MM.1S (cell line): ENCODE results near the gene PROB1.
"Not testable (repeated sequence)": the region's sequence is repeated elsewhere in the genome, so short reads cannot be mapped to it uniquely, and the experiment has no call there.

ENCODE experiments used
- DNase-seq: peaks from one replicate; pipeline ENCODE4 v3.0.0-alpha.2; 2015
- H2AFZ ChIP-seq: fragments of 300-600 bp; sonication (generic); 2 replicates; pipeline ENCODE4 v1.6.0; 2016; ENCODE audit warnings: antibody characterized with exemption, low read length
- H3F3A ChIP-seq: fragments of 300-600 bp; sonication (generic); 2 replicates; pipeline ENCODE4 v1.6.1; 2016; ENCODE audit warnings: mild to moderate bottlenecking, antibody characterized with exemption, low read length, moderate library complexity, mixed read lengths; ENCODE audit not compliant: insufficient read depth
- H3K27ac ChIP-seq: fragments of 300-600 bp; sonication (generic); 2 replicates; pipeline ENCODE4 v1.5.1; 2016; ENCODE audit warnings: mild to moderate bottlenecking, low read length
- H3K27me3 ChIP-seq: fragments of 300-600 bp; sonication (generic); replicated peaks from 2 replicates; pipeline ENCODE4 v1.6.0; 2016; ENCODE audit warnings: low read length; ENCODE audit not compliant: insufficient read depth
- H3K36me3 ChIP-seq: fragments of 300-600 bp; sonication (generic); replicated peaks from 2 replicates; pipeline ENCODE4 v1.6.1; 2016; ENCODE audit warnings: mild to moderate bottlenecking, low read length, mixed read lengths; ENCODE audit not compliant: insufficient read depth
- H3K4me1 ChIP-seq: fragments of 300-600 bp; sonication (generic); 2 replicates; pipeline ENCODE4 v1.6.1; 2016; ENCODE audit warnings: low read length, mixed read lengths
- H3K4me2 ChIP-seq: fragments of 300-600 bp; sonication (generic); 2 replicates; pipeline ENCODE4 v1.6.0; 2016; ENCODE audit warnings: low read depth, low read length
- H3K4me3 ChIP-seq: fragments of 300-600 bp; sonication (generic); 2 replicates; pipeline ENCODE4 v1.5.1; 2016; ENCODE audit warnings: low read length, mixed read lengths
- H3K79me2 ChIP-seq: fragments of 300-600 bp; sonication (generic); 2 replicates; pipeline ENCODE4 v1.6.1; 2016; ENCODE audit warnings: mixed run types, low read length, mixed read lengths
- H3K9ac ChIP-seq: fragments of 300-600 bp; sonication (generic); 2 replicates; pipeline ENCODE4 v1.6.1; 2016; ENCODE audit warnings: low read length, mixed read lengths
- H3K9me2 ChIP-seq: fragments of 300-600 bp; sonication (generic); replicated peaks from 2 replicates; pipeline ENCODE4 v1.6.1; 2016; ENCODE audit warnings: mild to moderate bottlenecking, low read length, mixed read lengths; ENCODE audit not compliant: insufficient read depth
- H3K9me3 ChIP-seq: fragments of 300-600 bp; sonication (generic); replicated peaks from 2 replicates; pipeline ENCODE4 v1.6.1; 2016; ENCODE audit warnings: mild to moderate bottlenecking, low read length, mixed read lengths; ENCODE audit not compliant: insufficient read depth
- H4K20me1 ChIP-seq: fragments of 300-600 bp; sonication (generic); 2 replicates; pipeline ENCODE4 v1.6.1; 2016; ENCODE audit warnings: mild to moderate bottlenecking, low read length, moderate library complexity, mixed read lengths; ENCODE audit not compliant: insufficient read depth
- CTCF ChIP-seq: fragments of 300-600 bp; sonication (generic); IDR thresholded peaks from 2 replicates; pipeline ENCODE4 v1.5.1; 2016; ENCODE audit warnings: antibody characterized with exemption, low read length, mixed read lengths
- EZH2 ChIP-seq: fragments of 300-600 bp; sonication (generic); optimal IDR thresholded peaks from 2 replicates; pipeline ENCODE3; 2017; ENCODE audit warnings: low read depth, mild to moderate bottlenecking, antibody characterized with exemption, low read length, mixed read lengths
- EZH2phosphoT487 ChIP-seq: fragments of 300-600 bp; sonication (generic); IDR thresholded peaks from 2 replicates; pipeline ENCODE4 v1.6.1; 2018; ENCODE audit warnings: antibody characterized with exemption, low read length

PROB1 gene

GRCh38 chr5:139394654-139395566 lies at the start of gene PROB1:
Gene PROB1, minus strand, starts transcription at chr5:139395104. Its CDS starts 23 bp downstream, at chr5:139395081.
- no peaks in the 10 kb centered on the region for H4K20me1 ChIP-seq
- peak within 1 kb of the TSS; percentile 96 for H3K9ac ChIP-seq
- peaks cover 31% of the 10 kb centered on the region for H3F3A ChIP-seq
- peak within 1 kb of the TSS; percentile 60 for H2AFZ ChIP-seq
- H3K4me1 ChIP-seq: peaks cover 18% of the 10 kb centered on the region
- H3K4me2 ChIP-seq: peak within 1 kb of the TSS; percentile 98
- TF ChIP-seq EZH2phosphoT487: no peak
- no peak for TF ChIP-seq CTCF
- TF ChIP-seq EZH2: no peak
- no peaks in the 10 kb centered on the region for H3K27me3 ChIP-seq
- H3K36me3 ChIP-seq: no peaks in the 10 kb centered on the region
- no peaks in the 10 kb centered on the region for H3K9me3 ChIP-seq
- H3K9me2 ChIP-seq: no peaks in the 10 kb centered on the region
- DNase-seq: no peak
- peaks cover 55% of the 10 kb centered on the region for H3K79me2 ChIP-seq
- peak within 1 kb of the TSS; percentile 74 for H3K4me3 ChIP-seq
- H3K27ac ChIP-seq: peak within 1 kb of the TSS; percentile 98; the same call in 1 of the 2 replicates

GRCh38 chr5:139443831-139444453 lies 49.0 kb upstream of the PROB1 start:
- H3K27ac ChIP-seq: no peak overlapping the region
- DNase-seq: no peak
- no peaks in the 10 kb centered on the region for H3K36me3 ChIP-seq
- H3K4me3 ChIP-seq: no peak overlapping the region
- H2AFZ ChIP-seq: no peak overlapping the region
- no peaks in the 10 kb centered on the region for H3K27me3 ChIP-seq
- no peaks in the 10 kb centered on the region for H3K79me2 ChIP-seq
- no peaks in the 10 kb centered on the region for H4K20me1 ChIP-seq
- no peak overlapping the region for H3K9ac ChIP-seq
- H3K9me2 ChIP-seq: no peaks in the 10 kb centered on the region
- H3K4me2 ChIP-seq: no peak overlapping the region
- peaks cover 6% of the 10 kb centered on the region for H3K4me1 ChIP-seq
- no peaks in the 10 kb centered on the region for H3F3A ChIP-seq
- no peaks in the 10 kb centered on the region for H3K9me3 ChIP-seq
- TF ChIP-seq EZH2phosphoT487: no peak
- no peak for TF ChIP-seq CTCF

DNA sequence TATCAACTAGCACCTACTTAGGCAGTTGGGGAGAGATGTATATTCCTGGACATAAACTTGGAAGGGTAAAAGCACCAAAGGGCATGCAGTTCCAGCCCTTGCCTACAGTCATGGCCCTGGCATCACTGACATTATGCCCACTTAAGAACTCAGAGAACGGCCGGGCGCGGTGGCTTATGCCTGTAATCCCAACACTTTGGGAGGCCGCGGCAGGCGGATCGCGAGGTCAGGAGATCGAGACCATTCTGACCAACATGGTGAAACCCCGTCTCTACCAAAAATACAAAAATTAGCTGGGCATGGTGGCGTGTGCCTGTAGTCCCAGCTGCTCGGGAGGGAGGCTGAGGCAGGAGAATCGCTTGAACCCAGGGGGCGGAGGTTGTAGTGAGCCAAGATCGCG lies 45.5 kb upstream of the PROB1 start:
- not testable (repeated sequence) for H3K9me3 ChIP-seq, H3K9me2 ChIP-seq, H4K20me1 ChIP-seq, H3K79me2 ChIP-seq, H3K36me3 ChIP-seq, H3F3A ChIP-seq, H3K4me2 ChIP-seq, H2AFZ ChIP-seq, H3K27me3 ChIP-seq, H3K4me3 ChIP-seq, H3K9ac ChIP-seq, DNase-seq, H3K27ac ChIP-seq
- H3K4me1 ChIP-seq: peaks cover 10% of the 10 kb centered on the region
